Measurements from ENCODE around the gene DFFA. TPM values are rescaled to one million over a fixed set of nuclear protein-coding genes. Genes with fewer than 3 reads are reported as not detected.
"Not testable (repeated sequence)": the region's sequence is repeated elsewhere in the genome, so short reads cannot be mapped to it uniquely, and the experiment has no call there.

DFFA gene
- polyA plus RNA-seq, 3 donors, result 11.0 to 17.8 (median 17.3) TPM

DNA sequence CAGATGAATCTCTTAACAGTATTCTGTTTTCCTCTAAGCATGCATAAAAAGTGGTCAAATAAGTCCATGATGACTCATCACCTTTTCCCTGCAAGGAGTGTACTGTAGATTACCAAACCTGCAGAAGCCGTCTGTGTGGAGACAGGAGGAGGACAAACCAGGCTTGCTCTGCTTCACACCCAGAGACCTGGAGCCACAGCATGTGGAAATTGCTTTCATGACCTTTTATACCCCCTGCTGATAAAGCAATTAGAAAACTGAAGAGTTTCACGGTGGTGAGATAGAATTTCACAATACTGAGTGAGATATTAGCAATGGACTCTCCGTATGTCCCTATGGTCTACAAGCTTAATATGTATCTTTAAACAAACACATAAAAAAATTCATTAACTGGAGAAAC, 13.1 kb downstream of the DFFA start:
- no peaks in the 10 kb centered on the region for H3K4me1 ChIP-seq (ENCODE audit: control insufficient read depth in 1 of 2, insufficient read depth in 2 of 2, low read length in 2 of 2)
- no peaks in the 10 kb centered on the region for H3K27me3 ChIP-seq (ENCODE audit: control insufficient read depth in 2 of 2, insufficient read depth in 2 of 2, low read length in 2 of 2)
- no peak overlapping the region for H3K27ac ChIP-seq (ENCODE audit: low read depth in 1 of 2, low read length in 2 of 2)
- peaks cover 0 to 8% (median 6%) of the 10 kb centered on the region in 7 donors for H3K9me3 Mint-ChIP-seq
- no peak overlapping the region for H3K4me3 ChIP-seq (replicated peaks in 1 of 3; ENCODE audit: low read depth in 2 of 3, low read length in 3 of 3)
- H3K36me3 ChIP-seq (replicated peaks in 1 of 2; ENCODE audit: control insufficient read depth in 1 of 2, insufficient read depth in 2 of 2, low read length in 2 of 2), result peaks cover 22 to 42% of the 10 kb centered on the region in 2 donors
- H3K27ac Mint-ChIP-seq, result no peak overlapping the region
- H3K27me3 Mint-ChIP-seq (ENCODE audit: low read depth in 3 of 3), result peaks cover 0 to 2% (median 0%) of the 10 kb centered on the region in 3 donors
- no peak overlapping the region for H3K4me2 ChIP-seq (replicated peaks; ENCODE audit: extremely low read depth, low read length, poor library complexity, severe bottlenecking)
- no peak for DNase-seq
- no peaks in the 10 kb centered on the region for H3K79me2 ChIP-seq (ENCODE audit: insufficient read depth, low read length)
- no peak overlapping the region for H2AFZ ChIP-seq (ENCODE audit: insufficient read depth, low read depth, low read length, poor library complexity, severe bottlenecking)
- intact Hi-C loops (cut with micrococcal nuclease), result no loop called here
- H3K4me1 Mint-ChIP-seq, result peaks cover 6% of the 10 kb centered on the region
- H3K4me3 Mint-ChIP-seq, result no peak overlapping the region
- no peaks in the 10 kb centered on the region for H4K20me1 ChIP-seq (ENCODE audit: insufficient read depth, low read length)
- no peak for TF ChIP-seq CTCF (IDR thresholded peaks at IDR 0.05)
- H3K9ac ChIP-seq (ENCODE audit: insufficient read depth, low read length, poor library complexity, severe bottlenecking), result no peak overlapping the region
- H3K9me3 ChIP-seq (replicated peaks in 1 of 2; ENCODE audit: control insufficient read depth in 1 of 2, insufficient read depth in 1 of 2, low read length in 2 of 2), result peaks cover 0 to 6% of the 10 kb centered on the region in 2 donors
- peaks cover 43 to 56% of the 10 kb centered on the region in 2 donors for H3K36me3 Mint-ChIP-seq
- WGBS (ENCODE audit: insufficient coverage), result no CpG with 5 or more reads among the region's 3 CpGs

- no peaks in the 10 kb centered on the region for H3K4me1 ChIP-seq (ENCODE audit: control insufficient read depth in 1 of 2, insufficient read depth in 2 of 2, low read length in 2 of 2)
- Mint-ChIP-seq H3K4me3 (no peak overlapping the region), H3K27ac (no peak overlapping the region), H3K4me1 (peaks cover 6% of the 10 kb centered on the region), H3K9me3 (peaks cover 0 to 9% (median 6%) of the 10 kb centered on the region in 7 donors), H3K27me3 (ENCODE audit: low read depth in 3 of 3) (peaks cover 0 to 2% (median 2%) of the 10 kb centered on the region in 3 donors), H3K36me3 (peaks cover 32 to 44% of the 10 kb centered on the region in 2 donors)
- H4K20me1 ChIP-seq (ENCODE audit: insufficient read depth, low read length), result no peaks in the 10 kb centered on the region
- no peak overlapping the region for H3K4me2 ChIP-seq (replicated peaks; ENCODE audit: extremely low read depth, low read length, poor library complexity, severe bottlenecking)
- peaks cover 0 to 6% of the 10 kb centered on the region in 2 donors for H3K9me3 ChIP-seq (replicated peaks in 1 of 2; ENCODE audit: control insufficient read depth in 1 of 2, insufficient read depth in 1 of 2, low read length in 2 of 2)
- no peak for DNase-seq
- no peak for TF ChIP-seq CTCF (IDR thresholded peaks at IDR 0.05)
- H3K9ac ChIP-seq (ENCODE audit: insufficient read depth, low read length, poor library complexity, severe bottlenecking), result no peak overlapping the region
- H3K27ac ChIP-seq (ENCODE audit: low read depth in 1 of 2, low read length in 2 of 2), result no peak overlapping the region
- no peak overlapping the region for H2AFZ ChIP-seq (ENCODE audit: insufficient read depth, low read depth, low read length, poor library complexity, severe bottlenecking)
- H3K36me3 ChIP-seq (replicated peaks in 1 of 2; ENCODE audit: control insufficient read depth in 1 of 2, insufficient read depth in 2 of 2, low read length in 2 of 2), result peaks cover 16 to 31% of the 10 kb centered on the region in 2 donors
- no peaks in the 10 kb centered on the region for H3K27me3 ChIP-seq (ENCODE audit: control insufficient read depth in 2 of 2, insufficient read depth in 2 of 2, low read length in 2 of 2)
- H3K4me3 ChIP-seq (replicated peaks in 1 of 3; ENCODE audit: low read depth in 2 of 3, low read length in 3 of 3), result no peak overlapping the region
- 96% methylated on average over 5 of the region's 9 CpGs for WGBS (ENCODE audit: insufficient coverage)
- intact Hi-C loops (cut with micrococcal nuclease), result no loop called here
- no peaks in the 10 kb centered on the region for H3K79me2 ChIP-seq (ENCODE audit: insufficient read depth, low read length)
Measured at GRCh38 chr1:10457875-10458274, 14.5 kb downstream of the DFFA start.

DNA sequence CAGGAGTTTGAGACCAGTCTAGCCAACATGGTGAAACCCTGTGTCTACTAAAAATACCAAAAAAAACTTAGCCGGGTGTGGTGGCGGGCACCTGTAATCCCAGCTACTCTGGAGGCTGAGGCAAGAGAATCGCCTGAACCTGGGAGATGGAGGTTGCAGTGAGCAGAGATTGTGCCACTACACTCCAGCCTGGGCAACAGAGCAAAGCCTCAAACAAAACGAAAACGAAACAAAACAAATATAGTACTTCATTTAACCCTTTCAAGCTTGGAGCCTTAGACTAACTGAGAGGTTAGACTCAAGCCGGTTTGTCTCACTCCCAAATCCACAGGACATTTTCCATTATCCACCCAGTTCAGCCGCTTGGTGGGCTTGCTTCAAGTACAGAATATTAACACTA, 14.9 kb downstream of the DFFA start:
- H3K4me3 Mint-ChIP-seq; H3K4me3 ChIP-seq (replicated peaks in 1 of 3; ENCODE audit: low read depth in 2 of 3, low read length in 3 of 3); H3K27ac ChIP-seq (ENCODE audit: low read depth in 1 of 2, low read length in 2 of 2); DNase-seq; H3K4me1 ChIP-seq (ENCODE audit: control insufficient read depth in 1 of 2, insufficient read depth in 2 of 2, low read length in 2 of 2); H3K79me2 ChIP-seq (ENCODE audit: insufficient read depth, low read length); H3K27me3 Mint-ChIP-seq (ENCODE audit: low read depth in 3 of 3); H3K9me3 Mint-ChIP-seq; H3K9ac ChIP-seq (ENCODE audit: insufficient read depth, low read length, poor library complexity, severe bottlenecking); H2AFZ ChIP-seq (ENCODE audit: insufficient read depth, low read depth, low read length, poor library complexity, severe bottlenecking); H4K20me1 ChIP-seq (ENCODE audit: insufficient read depth, low read length); H3K4me1 Mint-ChIP-seq; H3K9me3 ChIP-seq (replicated peaks in 1 of 2; ENCODE audit: control insufficient read depth in 1 of 2, insufficient read depth in 1 of 2, low read length in 2 of 2); H3K27ac Mint-ChIP-seq; H3K27me3 ChIP-seq (ENCODE audit: control insufficient read depth in 2 of 2, insufficient read depth in 2 of 2, low read length in 2 of 2); H3K4me2 ChIP-seq (replicated peaks; ENCODE audit: extremely low read depth, low read length, poor library complexity, severe bottlenecking); intact Hi-C loops (cut with micrococcal nuclease): not testable (repeated sequence)
- 90% methylated on average over 2 of the region's 7 CpGs for WGBS (ENCODE audit: insufficient coverage)
- peaks cover 28 to 39% of the 10 kb centered on the region in 2 donors for H3K36me3 Mint-ChIP-seq
- H3K36me3 ChIP-seq (replicated peaks in 1 of 2; ENCODE audit: control insufficient read depth in 1 of 2, insufficient read depth in 2 of 2, low read length in 2 of 2), result peaks cover 12 to 27% of the 10 kb centered on the region in 2 donors

All from CD14-positive monocyte (primary cell).